NAMALWA (cell line): ENCODE data around the gene FBXO22.
"Not testable (repeated sequence)": the region's sequence is repeated elsewhere in the genome, so short reads cannot be mapped to it uniquely, and the experiment has no call there.

ENCODE experiments used
- DNase-seq: peaks from one replicate; pipeline ENCODE4 v3.0.0-alpha.2; 2015; ENCODE audit warnings: low spot score

The FBXO22 gene

DNA sequence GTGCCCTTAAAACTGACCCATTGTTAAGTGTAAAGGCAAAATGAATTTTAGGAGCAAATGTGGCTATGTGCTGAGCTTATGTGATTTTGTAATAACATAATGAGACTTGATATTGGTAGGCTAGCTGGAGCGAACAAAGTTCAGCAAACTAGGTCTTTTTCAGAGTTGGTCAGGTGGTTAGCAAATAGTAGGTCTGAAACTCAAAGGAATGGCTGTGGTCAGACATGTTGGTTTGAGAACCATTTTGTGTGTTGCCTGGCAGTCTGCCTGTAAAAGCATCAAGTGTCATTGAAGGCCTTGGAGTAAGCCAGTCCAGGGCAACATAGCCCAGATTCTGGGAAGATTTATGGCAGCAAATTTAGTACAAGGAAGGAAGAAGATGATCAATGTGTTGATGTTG is 16.4 kb downstream of the FBXO22 start:
- DNase-seq: no peak

DNA sequence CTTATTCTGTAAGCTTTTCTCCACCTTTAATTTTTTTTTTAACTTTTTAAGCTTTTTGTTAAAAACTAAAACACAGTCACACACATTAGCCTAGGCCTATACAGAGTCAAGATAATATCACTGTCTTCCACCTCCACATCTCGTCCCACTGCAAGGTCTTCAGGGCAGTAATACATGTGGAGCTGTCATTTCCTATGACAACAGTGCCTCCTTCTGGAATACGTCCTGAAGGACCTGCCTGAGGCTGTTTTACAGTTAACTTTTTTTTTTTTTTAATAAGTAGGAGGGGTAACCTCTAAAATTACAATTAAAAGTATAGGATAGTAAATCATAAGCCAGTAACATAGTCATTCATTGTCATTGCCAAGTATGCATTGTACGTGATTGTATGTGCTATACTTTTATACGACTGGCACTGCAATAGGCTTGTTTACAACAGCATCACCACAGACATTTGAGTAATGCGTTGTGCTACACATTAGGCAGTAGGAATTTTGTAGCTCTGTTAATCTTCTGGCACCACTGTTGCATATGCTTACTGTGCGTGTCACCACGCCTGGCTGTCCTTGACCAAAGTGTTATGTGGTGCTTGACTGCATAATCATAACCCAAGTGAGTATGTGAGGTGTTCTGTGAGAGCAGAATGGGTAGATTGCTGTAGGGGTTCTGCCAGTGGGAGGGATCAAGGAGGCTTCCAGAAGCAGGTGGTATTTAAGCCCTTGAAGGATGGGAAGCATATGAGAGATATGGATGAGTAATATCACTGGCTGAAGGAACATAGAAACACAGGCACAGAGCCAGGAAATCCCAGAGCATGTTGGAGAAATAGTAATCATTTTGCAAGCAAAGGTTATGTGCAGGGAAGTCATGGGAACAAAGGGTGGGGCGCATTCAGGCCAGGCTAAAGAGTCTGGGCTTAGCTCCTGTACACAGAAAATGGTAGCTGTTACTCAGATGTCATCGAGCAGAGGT is 18.3 kb downstream of the FBXO22 start:
- peak; percentile 68 for DNase-seq

DNA sequence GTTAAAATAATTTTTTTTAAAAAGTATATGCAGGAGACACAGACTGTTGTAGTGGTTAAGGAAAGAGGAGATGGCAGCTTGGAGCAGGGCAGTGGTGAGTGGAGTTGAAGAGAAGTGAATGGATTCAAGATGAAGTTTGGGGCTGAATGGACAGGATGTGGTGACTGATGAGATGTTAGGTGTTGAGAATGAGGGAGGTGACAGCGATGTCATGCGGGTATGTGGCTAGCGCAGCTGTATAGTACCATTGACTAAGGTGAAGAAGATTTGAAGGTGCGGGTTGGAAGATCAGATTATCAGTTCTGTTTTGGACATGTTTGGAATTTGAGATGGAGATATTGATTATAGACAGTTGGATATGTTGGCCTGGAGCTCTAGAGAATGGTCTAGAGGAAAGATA is 20.1 kb downstream of the FBXO22 start:
- DNase-seq: no peak

DNA sequence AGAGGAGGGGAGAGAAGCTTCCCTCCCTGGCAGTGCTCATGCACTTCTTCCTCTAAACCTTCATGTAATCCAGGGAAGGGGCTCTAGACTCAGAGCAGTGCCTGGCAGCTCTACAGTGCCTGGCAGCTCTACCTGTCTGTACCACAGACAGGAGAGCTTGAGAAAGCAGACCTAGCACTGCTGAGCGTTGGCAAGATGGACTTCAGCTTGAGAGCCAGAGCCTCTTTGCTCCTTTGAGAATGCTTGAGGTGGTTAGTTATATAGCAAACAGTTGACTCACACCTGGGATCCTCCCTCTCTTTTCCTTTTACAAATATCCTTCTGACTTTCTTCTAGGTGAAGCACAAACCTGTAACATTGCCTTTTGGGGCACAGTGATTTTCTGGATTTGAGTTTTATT is 20.9 kb downstream of the FBXO22 start:
- DNase-seq: no peak

GRCh38 chr15:75925440-75925839 is 21.8 kb downstream of the FBXO22 start:
- DNase-seq: no peak

GRCh38 chr15:75926931-75927330 is 23.3 kb downstream of the FBXO22 start:
- no peak for DNase-seq

DNA sequence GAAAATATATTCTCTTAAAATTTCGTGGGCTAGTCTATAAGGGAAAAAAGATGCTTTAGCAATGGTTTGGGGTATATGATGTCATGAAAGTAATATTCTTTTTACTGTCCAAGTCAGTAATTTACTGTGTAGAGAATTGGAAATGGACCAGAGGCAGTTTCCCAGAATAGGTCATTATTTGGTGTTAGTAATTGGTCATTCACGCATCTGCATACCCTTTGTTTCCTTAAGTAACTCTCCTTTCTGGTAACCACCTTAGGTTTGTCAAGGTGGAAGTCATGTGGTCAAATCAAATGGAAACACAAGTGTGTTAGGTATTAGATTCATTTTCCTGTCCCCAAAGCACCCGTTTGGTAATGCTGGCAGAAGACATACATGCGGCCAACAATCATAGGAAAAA is 23.9 kb downstream of the FBXO22 start:
- peak; percentile 25 for DNase-seq

GRCh38 chr15:75928680-75929608 is 25.3 kb downstream of the FBXO22 start:
- peak; percentile 75 for DNase-seq

DNA sequence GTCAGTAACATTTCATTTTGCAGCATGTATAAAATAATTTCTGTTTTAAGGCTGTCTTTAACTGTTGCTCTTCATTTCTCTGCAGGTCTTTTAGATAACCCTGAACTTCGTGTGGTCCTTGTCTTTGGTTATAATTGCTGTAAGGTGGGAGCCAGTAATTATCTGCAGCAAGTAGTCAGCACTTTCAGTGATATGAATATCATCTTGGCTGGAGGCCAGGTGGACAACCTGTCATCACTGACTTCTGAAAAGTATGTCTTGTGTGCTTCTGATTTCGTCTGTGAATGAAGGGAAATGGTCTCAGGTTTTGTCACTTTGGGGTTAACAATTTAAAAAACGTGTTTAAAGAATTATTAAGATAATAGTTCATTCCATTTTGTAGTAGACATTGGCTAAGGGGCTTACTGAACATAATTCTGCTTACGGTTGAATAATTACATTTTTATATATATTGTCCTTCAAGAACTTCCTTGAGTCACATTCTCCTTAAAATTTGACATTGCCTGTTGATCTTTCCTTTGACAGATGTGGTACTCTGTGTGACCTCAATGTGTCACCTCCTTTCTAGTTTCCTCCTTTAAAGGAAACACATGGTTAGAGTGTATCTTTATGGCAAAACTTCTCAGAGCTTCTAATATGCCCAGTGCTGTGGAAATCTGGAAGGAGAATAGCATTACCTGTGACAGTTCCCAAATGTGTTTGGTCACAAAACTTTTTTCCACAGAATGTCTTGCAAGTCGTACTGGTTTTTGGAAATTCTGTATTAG is 26.3 kb downstream of the FBXO22 start:
- DNase-seq: no peak

- DNase-seq: no peak
These were observed 27.2 kb downstream of the FBXO22 start for GRCh38 chr15:75930866-75931265.

- no peak for DNase-seq
These were observed 38.8 kb downstream of the FBXO22 start for GRCh38 chr15:75942464-75942863.

GRCh38 chr15:75943246-75943645 is 39.6 kb downstream of the FBXO22 start:
- no peak for DNase-seq

- DNase-seq: no peak
These were observed 40.1 kb downstream of the FBXO22 start for GRCh38 chr15:75943713-75944215.

DNA sequence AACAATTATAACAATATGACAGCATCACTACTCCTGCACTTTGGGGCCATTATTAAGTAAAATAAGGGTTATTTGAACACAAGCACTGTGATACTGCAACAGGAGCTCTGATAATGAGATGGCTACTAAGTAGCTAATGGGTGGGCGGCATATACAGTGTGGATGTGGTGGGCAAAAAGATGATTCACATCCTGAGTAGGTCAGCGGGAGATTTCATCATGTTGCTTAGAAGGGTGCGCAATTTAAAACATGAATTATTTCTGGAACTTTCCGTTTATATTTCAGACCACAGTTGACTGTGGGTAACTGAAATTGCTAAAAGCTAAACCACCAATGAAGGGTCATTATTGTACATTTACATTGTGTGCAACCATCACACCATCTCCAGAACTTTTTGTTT is 42.3 kb downstream of the FBXO22 start:
- DNase-seq: no peak

GRCh38 chr15:75947092-75947491 is 43.4 kb downstream of the FBXO22 start:
- no peak for DNase-seq

- DNase-seq: no peak
These were observed 45.2 kb downstream of the FBXO22 start for GRCh38 chr15:75948761-75949296.

GRCh38 chr15:75952525-75952924 is 48.8 kb downstream of the FBXO22 start:
- DNase-seq: no peak

DNA sequence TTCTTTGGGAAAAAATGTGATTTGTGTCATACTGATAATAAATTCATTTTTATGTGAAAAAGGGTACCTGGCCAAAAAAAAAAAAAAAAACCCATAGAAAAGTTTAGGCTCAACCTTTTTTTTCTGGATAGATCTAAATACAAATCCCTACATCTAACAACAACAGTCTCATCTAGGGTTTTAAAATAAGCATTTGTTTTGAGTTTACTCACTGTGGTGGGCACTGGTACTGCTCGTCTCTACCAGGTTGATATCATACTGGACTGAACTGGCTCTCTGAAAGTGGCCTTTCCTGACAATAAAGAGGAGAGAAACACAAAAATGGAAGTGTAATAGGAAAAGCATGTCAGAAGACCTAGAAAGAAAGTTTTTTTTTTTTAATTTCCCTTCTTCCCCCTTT is 52.0 kb downstream of the FBXO22 start:
- no peak for DNase-seq

GRCh38 chr15:75961331-75961730 is 57.7 kb downstream of the FBXO22 start:
- DNase-seq: no peak

GRCh38 chr15:75966073-75966472 is 62.4 kb downstream of the FBXO22 start:
- DNase-seq: no peak

DNA sequence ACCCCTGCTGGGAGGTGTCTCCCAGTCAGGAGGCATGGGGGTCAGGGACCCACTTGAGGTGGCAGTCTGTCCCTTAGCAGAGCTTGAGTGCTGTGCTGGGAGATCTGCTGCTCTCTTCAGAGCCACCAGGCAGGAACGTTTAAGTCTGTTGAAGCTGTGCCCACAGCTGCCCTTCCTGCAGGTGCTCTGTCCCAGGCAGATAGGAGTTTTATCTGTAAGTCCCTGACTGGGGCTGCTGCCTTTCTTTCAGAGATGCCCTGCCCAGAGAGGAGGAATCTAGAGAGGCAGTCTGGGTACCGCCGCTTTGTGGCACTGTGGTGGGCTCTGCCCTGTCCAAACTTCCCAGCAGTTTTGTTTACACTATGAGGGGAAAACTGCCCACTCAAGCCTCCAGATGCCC is 73.1 kb downstream of the FBXO22 start:
- DNase-seq: not testable (repeated sequence)
